T-cell (primary cell): Measurements from ENCODE around the gene HYDIN. TPM values are rescaled to one million over a fixed set of nuclear protein-coding genes. Genes with fewer than 3 reads are reported as not detected.
"Not testable (repeated sequence)": the region's sequence is repeated elsewhere in the genome, so short reads cannot be mapped to it uniquely, and the experiment has no call there.

Source experiments
- ATAC-seq, 4 experiments: fragments of 200-7000 bp in 3 of 4; fragments of 150-1000 bp in 1 of 4; cut with Tn5 transposase; replicated peaks in 1 of 4; 1 replicate in 3 of 4; 2 replicates in 1 of 4; pipeline ENCODE4 v1.10.0; 2021; ENCODE audit warnings: moderate library complexity in 3 of 4, mild to moderate bottlenecking in 2 of 4, moderate number of reproducible peaks in 1 of 4
- CTCF ChIA-PET, 2 donors: fragments of 300-600 bp; sonication (Branson Sonifier 250); formaldehyde crosslinking; loops; one replicate each; lab custom pipeline; 2022; ENCODE audit warnings: antibody characterized with exemption in 2 of 2; lab: Charles Lee
- POLR2A ChIA-PET, 2 donors: fragments of 300-600 bp; sonication (Branson Sonifier 250); formaldehyde crosslinking; loops; one replicate each; lab custom pipeline; 2022; ENCODE audit warnings: antibody characterized with exemption in 2 of 2; lab: Charles Lee
- DNase-seq, 35 experiments: peaks; one replicate each; pipeline versions ENCODE4 v3.0.0 to v3.0.0-alpha.2; 2013 to 2023
- H3K27ac ChIP-seq: one replicate; pipeline ENCODE4 v1.5.1; 2013; ENCODE audit warnings: low read length
- H3K27me3 ChIP-seq, 2 experiments: replicated peaks in 1 of 2; 1 replicate in 1 of 2; 2 replicates in 1 of 2; pipeline versions ENCODE4 v1.6.1 to v1.7.0; 2013; ENCODE audit warnings: low read length in 1 of 2, mixed read lengths in 1 of 2; ENCODE audit not compliant: control insufficient read depth in 2 of 2, insufficient read depth in 2 of 2; ENCODE audit errors: extremely low read depth in 1 of 2
- H3K36me3 ChIP-seq, 2 donors: 1 replicate in 1 of 2; 2 replicates in 1 of 2; pipeline versions ENCODE4 v1.6.1 to v1.7.0; 2013; ENCODE audit warnings: low read length in 1 of 2; ENCODE audit not compliant: control insufficient read depth in 2 of 2, insufficient read depth in 1 of 2; ENCODE audit errors: extremely low read depth in 1 of 2
- H3K4me1 ChIP-seq, 2 experiments: 1 replicate in 1 of 2; 2 replicates in 1 of 2; pipeline versions ENCODE4 v1.6.1 to v1.7.0; 2013; ENCODE audit warnings: low read length in 2 of 2, mixed read lengths in 1 of 2; ENCODE audit not compliant: insufficient read depth in 2 of 2, control insufficient read depth in 1 of 2; ENCODE audit errors: extremely low read depth in 1 of 2
- H3K4me3 ChIP-seq, 2 donors: 1 replicate in 1 of 2; 2 replicates in 1 of 2; pipeline versions ENCODE4 v1.5.1 to v1.7.0; 2013; ENCODE audit warnings: mild to moderate bottlenecking in 2 of 2, low read length in 1 of 2, moderate library complexity in 1 of 2; ENCODE audit not compliant: control insufficient read depth in 1 of 2; ENCODE audit errors: extremely low read depth in 1 of 2
- H3K9me3 ChIP-seq: 2 replicates; pipeline ENCODE4 v1.7.0; 2013
- H3K27ac Mint-ChIP-seq, 2 donors: one replicate each; pipeline ENCODE4 v1.8.0; 2020 to 2021; ENCODE audit warnings: mild to moderate bottlenecking in 2 of 2, mixed read lengths in 2 of 2
- H3K27me3 Mint-ChIP-seq, 2 donors: one replicate each; pipeline ENCODE4 v1.8.0; 2021 to 2022; ENCODE audit warnings: mixed read lengths in 2 of 2
- H3K36me3 Mint-ChIP-seq: one replicate; pipeline ENCODE4 v1.8.0; 2021; ENCODE audit warnings: mixed read lengths
- H3K4me1 Mint-ChIP-seq, 3 donors: one replicate each; pipeline ENCODE4 v1.8.0; 2020 to 2022; ENCODE audit warnings: mixed read lengths in 3 of 3, mild to moderate bottlenecking in 1 of 3
- H3K4me3 Mint-ChIP-seq, 3 donors: one replicate each; pipeline ENCODE4 v1.8.0; 2020 to 2022; ENCODE audit warnings: mild to moderate bottlenecking in 3 of 3, mixed read lengths in 3 of 3, moderate library complexity in 3 of 3
- H3K9me3 Mint-ChIP-seq, 3 donors: one replicate each; pipeline ENCODE4 v1.8.0; 2020 to 2022; ENCODE audit warnings: mixed read lengths in 3 of 3
- WGBS: methylation state at CpG from one replicate; pipeline ENCODE4 v1.1.5; 2013; ENCODE audit warnings: missing lambda C conversion rate; ENCODE audit not compliant: insufficient coverage; 5-methylcytosine and 5-hydroxymethylcytosine counted together
- total RNA-seq, 35 experiments: library from RNA in 6 of 35; stranded (reverse) in 6 of 35; fragments of 120-200 nt in 1 of 35; gene quantifications; one replicate each; pipeline versions ENCODE4 v1.2.1 to v1.2.4 and lab custom pipeline; 2013 to 2026

Gene HYDIN
- total RNA-seq, 5 donors from 2014 or later (not counting 1 experiment from before 2014, with no cell fraction given): 0.41 to 1.2 (median 0.73) TPM; not detected in 2

- H3K36me3 Mint-ChIP-seq, CTCF ChIA-PET, H3K36me3 ChIP-seq, H3K4me1 Mint-ChIP-seq, ATAC-seq, H3K27ac Mint-ChIP-seq, POLR2A ChIA-PET, H3K9me3 Mint-ChIP-seq, DNase-seq, H3K27me3 ChIP-seq, H3K4me3 ChIP-seq, H3K27ac ChIP-seq, H3K4me3 Mint-ChIP-seq, H3K27me3 Mint-ChIP-seq, H3K4me1 ChIP-seq, H3K9me3 ChIP-seq: not testable (repeated sequence)
- no CpG with 5 or more reads among the region's 2 CpGs for WGBS
These were observed 180.2 kb downstream of the HYDIN start for GRCh38 chr16:71050307-71050706.

GRCh38 chr16:71039368-71040111, 191.0 kb downstream of the HYDIN start:
- H3K27me3 Mint-ChIP-seq, POLR2A ChIA-PET, H3K4me1 ChIP-seq, CTCF ChIA-PET, H3K36me3 ChIP-seq, H3K9me3 Mint-ChIP-seq, H3K36me3 Mint-ChIP-seq, H3K27ac ChIP-seq, DNase-seq, H3K9me3 ChIP-seq, H3K4me1 Mint-ChIP-seq, ATAC-seq, H3K4me3 ChIP-seq, H3K27me3 ChIP-seq, H3K27ac Mint-ChIP-seq, H3K4me3 Mint-ChIP-seq: not testable (repeated sequence)
- no CpG with 5 or more reads among the region's 11 CpGs for WGBS

GRCh38 chr16:71038421-71038820, 192.1 kb downstream of the HYDIN start:
- H3K4me1 Mint-ChIP-seq, H3K27ac Mint-ChIP-seq, DNase-seq, H3K27ac ChIP-seq, ATAC-seq, H3K36me3 Mint-ChIP-seq, H3K4me1 ChIP-seq, H3K9me3 Mint-ChIP-seq, H3K9me3 ChIP-seq, H3K27me3 ChIP-seq, H3K4me3 Mint-ChIP-seq, POLR2A ChIA-PET, H3K36me3 ChIP-seq, H3K4me3 ChIP-seq, CTCF ChIA-PET, H3K27me3 Mint-ChIP-seq: not testable (repeated sequence)
- WGBS: no CpG with 5 or more reads among the region's 4 CpGs

- WGBS: no CpG with 5 or more reads among the region's 6 CpGs
- H3K36me3 Mint-ChIP-seq, H3K27me3 Mint-ChIP-seq, H3K27ac ChIP-seq, H3K27me3 ChIP-seq, POLR2A ChIA-PET, ATAC-seq, H3K9me3 ChIP-seq, CTCF ChIA-PET, H3K4me1 ChIP-seq, H3K4me3 ChIP-seq, H3K9me3 Mint-ChIP-seq, DNase-seq, H3K36me3 ChIP-seq, H3K4me3 Mint-ChIP-seq, H3K4me1 Mint-ChIP-seq, H3K27ac Mint-ChIP-seq: not testable (repeated sequence)
These were observed 192.5 kb downstream of the HYDIN start for GRCh38 chr16:71037987-71038386.

GRCh38 chr16:71028032-71028727, 202.3 kb downstream of the HYDIN start:
- no CpG with 5 or more reads among the region's 8 CpGs for WGBS
- H3K9me3 ChIP-seq, DNase-seq, H3K9me3 Mint-ChIP-seq, H3K4me1 ChIP-seq, H3K4me1 Mint-ChIP-seq, POLR2A ChIA-PET, H3K4me3 Mint-ChIP-seq, H3K27ac Mint-ChIP-seq, H3K4me3 ChIP-seq, H3K27me3 ChIP-seq, H3K36me3 Mint-ChIP-seq, H3K36me3 ChIP-seq, H3K27ac ChIP-seq, H3K27me3 Mint-ChIP-seq, ATAC-seq, CTCF ChIA-PET: not testable (repeated sequence)

- POLR2A ChIA-PET, H3K4me1 Mint-ChIP-seq, ATAC-seq, H3K36me3 Mint-ChIP-seq, H3K27me3 Mint-ChIP-seq, H3K27ac ChIP-seq, DNase-seq, H3K36me3 ChIP-seq, H3K4me3 Mint-ChIP-seq, H3K27me3 ChIP-seq, H3K4me3 ChIP-seq, H3K27ac Mint-ChIP-seq, H3K9me3 ChIP-seq, H3K4me1 ChIP-seq, H3K9me3 Mint-ChIP-seq, CTCF ChIA-PET: not testable (repeated sequence)
- WGBS: no CpG with 5 or more reads among the region's 8 CpGs
These were observed 203.0 kb downstream of the HYDIN start for GRCh38 chr16:71027511-71027910.
